ENCODE results near the gene THAP12. TPM values are rescaled to one million over a fixed set of nuclear protein-coding genes. Genes with fewer than 3 reads are reported as not detected.

Gene THAP12
- total RNA-seq, 1 experiment from 2014 or later = 42.5 TPM

GRCh38 chr11:76329084-76329648, 51.8 kb downstream of the THAP12 start:
- no peak overlapping the region for H3K14ac ChIP-seq (ENCODE audit: insufficient read depth, low read length)
- H3K18ac ChIP-seq (ENCODE audit: insufficient read length, low read depth, low read length) = no peak overlapping the region
- no peak overlapping the region for H2BK5ac ChIP-seq (ENCODE audit: insufficient read length, low read length)
- Mint-ChIP-seq H3K4me1 (peaks cover 12 to 17% of the 10 kb centered on the region in 2 experiments), H3K36me3 (ENCODE audit: insufficient read depth in 1 of 3, low read depth in 3 of 3) (peaks cover 2 to 6% (median 3%) of the 10 kb centered on the region in 3 experiments; a peak in 5 of 7 replicates), H3K4me3 (no peak overlapping the region), H3K27ac (no peak overlapping the region), H3K9me3 (peaks cover 7 to 8% of the 10 kb centered on the region in 2 experiments), H3K27me3 (ENCODE audit: low read depth) (peaks cover 11% of the 10 kb centered on the region)
- no peaks in the 10 kb centered on the region for H3K79me2 ChIP-seq (ENCODE audit: insufficient read depth, low read length)
- H2BK120ac ChIP-seq (ENCODE audit: low read depth, low read length, poor library complexity, severe bottlenecking) = no peak overlapping the region
- no CpG with 5 or more reads among the region's 8 CpGs for WGBS (ENCODE audit: extremely low coverage, insufficient read length, low lambda C conversion rate)
- H3K27me3 ChIP-seq (ENCODE audit: insufficient read depth, low read length) = no peaks in the 10 kb centered on the region
- no peak overlapping the region for H3K23ac ChIP-seq (ENCODE audit: insufficient read length, low read depth, low read length)
- no peaks in the 10 kb centered on the region for H3K9me3 ChIP-seq (ENCODE audit: control insufficient read depth, low read depth, low read length)
- peaks cover 3% of the 10 kb centered on the region; the same call in 1 of the 2 replicates for H3K4me1 ChIP-seq (ENCODE audit: insufficient read depth, low read length)
- no peak overlapping the region for H3T11ph ChIP-seq (ENCODE audit: low read length)
- no peak for TF ChIP-seq CTCF (conservative IDR thresholded peaks at IDR 0.05)
- no peaks in the 10 kb centered on the region for H3K79me1 ChIP-seq (ENCODE audit: insufficient read depth, low read depth, low read length, poor library complexity, severe bottlenecking)
- H3K27ac ChIP-seq (ENCODE audit: insufficient read length, low read depth, low read length) = no peak overlapping the region
- H3K4me2 ChIP-seq (ENCODE audit: insufficient read depth, insufficient read length, low read length) = no peak overlapping the region
- H3K56ac ChIP-seq (ENCODE audit: insufficient read length, low read depth, low read length) = no peak overlapping the region
- H2AK5ac ChIP-seq (ENCODE audit: insufficient read length, low read length) = no peak overlapping the region
- no peak overlapping the region for H4K8ac ChIP-seq (replicated peaks; ENCODE audit: insufficient read length, low read depth, low read length)
- H2BK15ac ChIP-seq (ENCODE audit: low read depth, low read length) = no peak overlapping the region
- H2BK20ac ChIP-seq (ENCODE audit: low read depth, low read length, poor library complexity, severe bottlenecking) = no peak overlapping the region
- DNase-seq = peak; percentile 49
- no peak overlapping the region for H4K5ac ChIP-seq (ENCODE audit: insufficient read length, low read depth, low read length)
- H3K9ac ChIP-seq (ENCODE audit: extremely low read depth, insufficient read length, low read length) = no peak overlapping the region
- H4K20me1 ChIP-seq (ENCODE audit: control insufficient read depth, insufficient read depth, insufficient read length) = no peaks in the 10 kb centered on the region
- no peaks in the 10 kb centered on the region for H3K23me2 ChIP-seq (ENCODE audit: insufficient read length, low read depth, low read length, poor library complexity, severe bottlenecking)
- no peak overlapping the region for H2AFZ ChIP-seq (ENCODE audit: low read length)
- no peak overlapping the region for H3K4ac ChIP-seq (ENCODE audit: low read depth, low read length)
- no peak overlapping the region for H4K91ac ChIP-seq (ENCODE audit: insufficient read length, low read depth, low read length)
- H2BK12ac ChIP-seq (ENCODE audit: insufficient read length, low read depth, low read length) = no peak overlapping the region
